Measurements from ENCODE around the gene PPM1E. TPM values are rescaled to one million over a fixed set of nuclear protein-coding genes. Genes with fewer than 3 reads are reported as not detected.

PPM1E gene
- polyA plus RNA-seq, 1 experiment = 0.02 TPM

GRCh38 chr17:58873926-58874325, 118.3 kb downstream of the PPM1E start:
- no peak for DNase-seq (ENCODE audit: low read depth)
- TF ChIP-seq, protein P1, sequence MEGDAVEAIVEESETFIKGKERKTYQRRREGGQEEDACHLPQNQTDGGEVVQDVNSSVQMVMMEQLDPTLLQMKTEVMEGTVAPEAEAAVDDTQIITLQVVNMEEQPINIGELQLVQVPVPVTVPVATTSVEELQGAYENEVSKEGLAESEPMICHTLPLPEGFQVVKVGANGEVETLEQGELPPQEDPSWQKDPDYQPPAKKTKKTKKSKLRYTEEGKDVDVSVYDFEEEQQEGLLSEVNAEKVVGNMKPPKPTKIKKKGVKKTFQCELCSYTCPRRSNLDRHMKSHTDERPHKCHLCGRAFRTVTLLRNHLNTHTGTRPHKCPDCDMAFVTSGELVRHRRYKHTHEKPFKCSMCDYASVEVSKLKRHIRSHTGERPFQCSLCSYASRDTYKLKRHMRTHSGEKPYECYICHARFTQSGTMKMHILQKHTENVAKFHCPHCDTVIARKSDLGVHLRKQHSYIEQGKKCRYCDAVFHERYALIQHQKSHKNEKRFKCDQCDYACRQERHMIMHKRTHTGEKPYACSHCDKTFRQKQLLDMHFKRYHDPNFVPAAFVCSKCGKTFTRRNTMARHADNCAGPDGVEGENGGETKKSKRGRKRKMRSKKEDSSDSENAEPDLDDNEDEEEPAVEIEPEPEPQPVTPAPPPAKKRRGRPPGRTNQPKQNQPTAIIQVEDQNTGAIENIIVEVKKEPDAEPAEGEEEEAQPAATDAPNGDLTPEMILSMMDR (IDR thresholded peaks at IDR 0.05; ENCODE audit: insufficient read depth, low read depth, low read length) = no peak

GRCh38 chr17:58875261-58875660, 119.6 kb downstream of the PPM1E start:
- DNase-seq (ENCODE audit: low read depth) = no peak
- ChIA-PET POLR2A (no interaction called here), CTCF (no interaction called here)
- H3K27me3 ChIP-seq (ENCODE audit: control insufficient read depth, insufficient read depth, low read length) = no peaks in the 10 kb centered on the region
- H3K4me3 ChIP-seq (ENCODE audit: low read depth, low read length) = no peak overlapping the region
- no peaks in the 10 kb centered on the region for H3K36me3 ChIP-seq (ENCODE audit: control insufficient read depth, insufficient read depth, low read length)
- TF ChIP-seq, protein P1 (IDR thresholded peaks at IDR 0.05; ENCODE audit: insufficient read depth, low read depth, low read length) = no peak

More at GRCh38 chr17:58873926-58874325, 118.3 kb downstream of the PPM1E start:
- Histone ChIP-seq H3K36me3 (ENCODE audit: control insufficient read depth, insufficient read depth, low read length) (no peaks in the 10 kb centered on the region), H3K4me3 (ENCODE audit: low read depth, low read length) (no peak overlapping the region), H3K27me3 (ENCODE audit: control insufficient read depth, insufficient read depth, low read length) (no peaks in the 10 kb centered on the region)
- POLR2A ChIA-PET = no interaction called here
- CTCF ChIA-PET = interaction anchor here (1.4 kb wide), 1 partner anchor 14 kb away, joined by 4 read pairs; no protein-coding TSS in a partner anchor

GRCh38 chr17:58884161-58884560, 128.5 kb downstream of the PPM1E start:
- TF ChIP-seq, protein P1 (IDR thresholded peaks at IDR 0.05; ENCODE audit: insufficient read depth, low read depth, low read length) = no peak
- no peaks in the 10 kb centered on the region for H3K36me3 ChIP-seq (ENCODE audit: control insufficient read depth, insufficient read depth, low read length)
- H3K4me3 ChIP-seq (ENCODE audit: low read depth, low read length) = no peak overlapping the region
- ChIA-PET POLR2A (no interaction called here), CTCF (no interaction called here)
- H3K27me3 ChIP-seq (ENCODE audit: control insufficient read depth, insufficient read depth, low read length) = no peaks in the 10 kb centered on the region
- DNase-seq (ENCODE audit: low read depth) = no peak

GRCh38 chr17:58886514-58886913, 130.9 kb downstream of the PPM1E start:
- POLR2A ChIA-PET = no interaction called here

GRCh38 chr17:58889928-58890327, 134.3 kb downstream of the PPM1E start:
- CTCF ChIA-PET = no interaction called here

More at GRCh38 chr17:58886514-58886913, 130.9 kb downstream of the PPM1E start:
- Histone ChIP-seq H3K36me3 (ENCODE audit: control insufficient read depth, insufficient read depth, low read length) (no peaks in the 10 kb centered on the region), H3K27me3 (ENCODE audit: control insufficient read depth, insufficient read depth, low read length) (no peaks in the 10 kb centered on the region), H3K4me3 (ENCODE audit: low read depth, low read length) (no peak overlapping the region)
- DNase-seq (ENCODE audit: low read depth) = no peak
- TF ChIP-seq, protein P1 (IDR thresholded peaks at IDR 0.05; ENCODE audit: insufficient read depth, low read depth, low read length) = no peak
- CTCF ChIA-PET = no interaction called here

More at GRCh38 chr17:58889928-58890327, 134.3 kb downstream of the PPM1E start:
- no peak for DNase-seq (ENCODE audit: low read depth)
- TF ChIP-seq, protein P1 (IDR thresholded peaks at IDR 0.05; ENCODE audit: insufficient read depth, low read depth, low read length) = no peak
- Histone ChIP-seq H3K4me3 (ENCODE audit: low read depth, low read length) (no peak overlapping the region), H3K27me3 (ENCODE audit: control insufficient read depth, insufficient read depth, low read length) (no peaks in the 10 kb centered on the region), H3K36me3 (ENCODE audit: control insufficient read depth, insufficient read depth, low read length) (no peaks in the 10 kb centered on the region)
- POLR2A ChIA-PET = no interaction called here
